ENCODE data around the gene COX8A. TPM values are rescaled to one million over a fixed set of nuclear protein-coding genes. Genes with fewer than 3 reads are reported as not detected.

Gene COX8A
- total and polyA plus RNA-seq, 2 of the 8 experiments (the other 6 are each of a cell fraction or from before 2014, with no cell fraction given): 365 to 1,720 TPM

GRCh38 chr11:63933459-63933858 is 41.0 kb upstream of the COX8A start:
- no peak overlapping the region for H3K56ac ChIP-seq (replicated peaks; ENCODE audit: insufficient read length, low read depth, low read length)
- WGBS, 2 experiments (ENCODE audit: extremely low coverage in 1 of 2, insufficient coverage in 1 of 2, insufficient read length in 1 of 2, insufficient replicate concordance in 2 of 2, low coverage in 1 of 2, low lambda C conversion rate in 2 of 2, missing lambda C conversion rate in 1 of 2): 94% methylated on average over 1 of the region's 1 CpG; no CpG with 5 or more reads in 1 of the 2 experiments
- ChIA-PET CTCF (ENCODE audit: partially characterized antibody) (interaction anchor here (1.0 to 7.1 kb wide), 10 partner anchors 11 to 214 kb away, joined by 3 to 129 read pairs (median 10); partner anchors contain the start of gene RCOR2), POLR2A (ENCODE audit: partially characterized antibody) (interaction anchor here (11.5 kb wide), 1 partner anchor 16 kb away, joined by 173 read pairs; the partner anchor contains the start of gene RCOR2)
- H3K9me3 ChIP-seq (ENCODE audit: insufficient read depth in 2 of 2, low read depth in 1 of 2, low read length in 1 of 2): no peaks in the 10 kb centered on the region
- no peaks in the 10 kb centered on the region for H3K79me1 ChIP-seq (ENCODE audit: low read depth, low read length)
- no peak overlapping the region for H3K14ac ChIP-seq (ENCODE audit: insufficient read length)
- H3K18ac ChIP-seq (ENCODE audit: extremely low read depth, low read length): no peak overlapping the region
- no peak overlapping the region for H2BK5ac ChIP-seq (ENCODE audit: low read depth, low read length)
- H3K23ac ChIP-seq (ENCODE audit: insufficient read length): no peak overlapping the region
- peak overlapping the region; percentile 39; the same call in 1 of the 2 replicates for H2BK12ac ChIP-seq (ENCODE audit: low read depth, low read length)
- no peak overlapping the region for H3K4me2 ChIP-seq (ENCODE audit: insufficient read depth in 1 of 2, low read depth in 2 of 2, low read length in 2 of 2)
- no peak overlapping the region for H4K91ac ChIP-seq (replicated peaks; ENCODE audit: insufficient read length, low read length)
- H4K8ac ChIP-seq (ENCODE audit: extremely low read depth, insufficient read depth, low read length): no peak overlapping the region
- no peak overlapping the region for H3K27ac ChIP-seq (ENCODE audit: low read depth, low read length)
- no peak overlapping the region for H2BK120ac ChIP-seq (replicated peaks; ENCODE audit: low read depth, low read length)
- peaks cover 0 to 3% (median 2%) of the 10 kb centered on the region in 4 experiments; a peak in 3 of 7 replicates for H3K27me3 ChIP-seq (replicated peaks in 1 of 4; ENCODE audit: control insufficient read depth in 3 of 4, extremely low read depth in 1 of 4, insufficient read depth in 3 of 4, low read length in 3 of 4)
- no peak overlapping the region for H2AFZ ChIP-seq (ENCODE audit: low read length)
- peaks cover 0 to 4% (median 0%) of the 10 kb centered on the region in 4 experiments; a peak in 1 of 7 replicates for H3K4me1 ChIP-seq (replicated peaks in 1 of 4; ENCODE audit: control insufficient read depth in 3 of 4, insufficient read depth in 4 of 4, low read length in 3 of 4)
- H2BK20ac ChIP-seq (ENCODE audit: low read length): no peak overlapping the region
- no peaks in the 10 kb centered on the region for H3K36me3 ChIP-seq (ENCODE audit: control insufficient read depth in 2 of 4, insufficient read depth in 4 of 4, low read length in 3 of 4)
- TF ChIP-seq EZH2 (IDR thresholded peaks at IDR 0.05; ENCODE audit: low read depth, low read length, severe bottlenecking) (no peak), JUND (IDR thresholded peaks at IDR 0.05; ENCODE audit: low read length) (no peak), SIX5 (IDR thresholded peaks at IDR 0.05; ENCODE audit: low read depth, low read length) (no peak), SIN3A (conservative IDR thresholded peaks at IDR 0.05 in 1 of 2, IDR thresholded peaks at IDR 0.05 in 1 of 2; ENCODE audit: low read depth in 1 of 2, low read length in 2 of 2) (no peak), CBX8 (IDR thresholded peaks at IDR 0.05; ENCODE audit: borderline replicate concordance, low read depth, low read length) (no peak), POLR2AphosphoS5 (IDR thresholded peaks at IDR 0.05; ENCODE audit: low read depth, low read length) (no peak), CREB1 (IDR thresholded peaks at IDR 0.05) (no peak), KDM4A (IDR thresholded peaks at IDR 0.05; ENCODE audit: low read depth, low read length, severe bottlenecking) (no peak), RNF2 (IDR thresholded peaks at IDR 0.05; ENCODE audit: borderline replicate concordance, low read depth, low read length, missing control alignments, poor library complexity, severe bottlenecking) (no peak)
- TF ChIP-seq, protein P1, sequence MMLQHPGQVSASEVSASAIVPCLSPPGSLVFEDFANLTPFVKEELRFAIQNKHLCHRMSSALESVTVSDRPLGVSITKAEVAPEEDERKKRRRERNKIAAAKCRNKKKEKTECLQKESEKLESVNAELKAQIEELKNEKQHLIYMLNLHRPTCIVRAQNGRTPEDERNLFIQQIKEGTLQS (IDR thresholded peaks at IDR 0.05; ENCODE audit: insufficient read depth, low read depth, low read length): no peak
- peak overlapping the region; percentile 88; the same call in 1 of the 2 replicates for H2BK15ac ChIP-seq (ENCODE audit: low read length)
- H3K9ac ChIP-seq (replicated peaks in 1 of 4; ENCODE audit: extremely low read depth in 1 of 4, low read depth in 3 of 4, low read length in 3 of 4): no peak overlapping the region
- peak overlapping the region; percentile 28; the same call in 1 of the 2 replicates for H2AK5ac ChIP-seq (ENCODE audit: low read depth, low read length)
- H4K5ac ChIP-seq (ENCODE audit: insufficient read length, low read depth, low read length): no peak overlapping the region
- no peak for FAIRE-seq
- no peak overlapping the region for H3K4ac ChIP-seq (replicated peaks; ENCODE audit: insufficient read length, low read depth, low read length)
- H3K4me3 ChIP-seq (ENCODE audit: extremely low read depth in 1 of 4, insufficient read depth in 2 of 4, low read depth in 3 of 4, low read length in 4 of 4): no peak overlapping the region
- H4K20me1 ChIP-seq (replicated peaks in 1 of 2; ENCODE audit: control insufficient read depth in 1 of 2, insufficient read depth in 2 of 2, low read length in 2 of 2): no peaks in the 10 kb centered on the region
- peaks cover 5% of the 10 kb centered on the region for H3K23me2 ChIP-seq (ENCODE audit: low read depth, low read length)
- DNase-seq (ENCODE audit: low read depth in 1 of 2, low spot score in 2 of 2): no peak
- no peaks in the 10 kb centered on the region for H3K79me2 ChIP-seq (ENCODE audit: control insufficient read depth in 1 of 2, insufficient read depth in 2 of 2, low read length in 2 of 2)
